ENCODE measurements around the gene SLC6A6.

DNA sequence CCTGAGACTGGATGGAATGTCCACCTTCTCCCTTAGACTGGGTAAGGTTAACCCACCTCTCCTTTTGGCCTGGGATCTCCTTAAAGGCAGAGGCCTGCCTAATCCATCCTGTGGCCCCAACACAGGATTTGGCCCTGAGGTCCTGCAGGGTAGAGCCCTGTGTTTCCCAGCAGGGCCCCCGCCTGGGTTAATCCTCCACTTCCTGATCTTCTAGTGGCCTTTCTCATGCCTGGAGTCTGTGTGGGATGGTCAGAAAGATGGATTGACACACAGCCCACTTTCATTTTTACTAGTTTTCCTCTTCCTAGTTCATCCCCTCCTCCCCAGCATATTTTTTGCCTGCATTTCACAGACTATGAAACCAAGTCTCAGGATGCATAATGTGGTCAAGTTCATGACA is 48.9 kb upstream of the SLC6A6 start:
- TF ChIP-seq POLR2A (IDR thresholded peaks at IDR 0.05) (no peak), CTCF (IDR thresholded peaks at IDR 0.05) (no peak)

Measured in esophagus squamous epithelium (tissue), 4 donors.